AG09319 (cell line): ENCODE results near the gene ZNF211.

ENCODE experiments used
- DNase-seq: peaks from one replicate; pipeline ENCODE4 v3.0.0-alpha.2; 2010; ENCODE audit warnings: low read depth; ENCODE audit errors: extremely low read depth
- TF ChIP-seq, protein P1 (sequence below): IDR thresholded peaks from 2 replicates; pipeline ENCODE4 v1.5.1; 2011; ENCODE audit warnings: low read depth, mild to moderate bottlenecking, inconsistent platforms, low read length, moderate library complexity

ZNF211 gene

DNA sequence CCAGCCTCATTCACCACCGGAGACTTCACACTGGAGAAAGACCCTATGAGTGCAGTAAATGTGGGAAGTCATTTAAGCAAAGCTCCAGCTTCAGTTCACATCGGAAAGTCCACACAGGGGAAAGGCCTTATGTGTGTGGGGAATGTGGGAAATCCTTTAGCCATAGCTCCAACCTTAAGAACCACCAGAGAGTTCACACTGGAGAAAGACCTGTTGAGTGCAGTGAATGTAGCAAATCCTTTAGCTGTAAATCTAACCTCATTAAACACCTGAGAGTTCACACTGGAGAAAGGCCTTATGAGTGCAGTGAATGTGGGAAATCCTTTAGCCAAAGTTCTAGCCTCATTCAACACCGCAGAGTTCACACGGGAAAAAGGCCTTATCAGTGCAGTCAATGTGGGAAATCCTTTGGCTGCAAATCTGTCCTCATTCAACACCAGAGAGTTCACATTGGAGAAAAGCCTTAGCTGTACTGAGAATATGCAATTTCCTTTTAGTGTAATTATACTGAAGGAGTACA lies 8.8 kb downstream of the ZNF211 start:
- TF ChIP-seq, protein P1, sequence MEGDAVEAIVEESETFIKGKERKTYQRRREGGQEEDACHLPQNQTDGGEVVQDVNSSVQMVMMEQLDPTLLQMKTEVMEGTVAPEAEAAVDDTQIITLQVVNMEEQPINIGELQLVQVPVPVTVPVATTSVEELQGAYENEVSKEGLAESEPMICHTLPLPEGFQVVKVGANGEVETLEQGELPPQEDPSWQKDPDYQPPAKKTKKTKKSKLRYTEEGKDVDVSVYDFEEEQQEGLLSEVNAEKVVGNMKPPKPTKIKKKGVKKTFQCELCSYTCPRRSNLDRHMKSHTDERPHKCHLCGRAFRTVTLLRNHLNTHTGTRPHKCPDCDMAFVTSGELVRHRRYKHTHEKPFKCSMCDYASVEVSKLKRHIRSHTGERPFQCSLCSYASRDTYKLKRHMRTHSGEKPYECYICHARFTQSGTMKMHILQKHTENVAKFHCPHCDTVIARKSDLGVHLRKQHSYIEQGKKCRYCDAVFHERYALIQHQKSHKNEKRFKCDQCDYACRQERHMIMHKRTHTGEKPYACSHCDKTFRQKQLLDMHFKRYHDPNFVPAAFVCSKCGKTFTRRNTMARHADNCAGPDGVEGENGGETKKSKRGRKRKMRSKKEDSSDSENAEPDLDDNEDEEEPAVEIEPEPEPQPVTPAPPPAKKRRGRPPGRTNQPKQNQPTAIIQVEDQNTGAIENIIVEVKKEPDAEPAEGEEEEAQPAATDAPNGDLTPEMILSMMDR, result no peak

DNA sequence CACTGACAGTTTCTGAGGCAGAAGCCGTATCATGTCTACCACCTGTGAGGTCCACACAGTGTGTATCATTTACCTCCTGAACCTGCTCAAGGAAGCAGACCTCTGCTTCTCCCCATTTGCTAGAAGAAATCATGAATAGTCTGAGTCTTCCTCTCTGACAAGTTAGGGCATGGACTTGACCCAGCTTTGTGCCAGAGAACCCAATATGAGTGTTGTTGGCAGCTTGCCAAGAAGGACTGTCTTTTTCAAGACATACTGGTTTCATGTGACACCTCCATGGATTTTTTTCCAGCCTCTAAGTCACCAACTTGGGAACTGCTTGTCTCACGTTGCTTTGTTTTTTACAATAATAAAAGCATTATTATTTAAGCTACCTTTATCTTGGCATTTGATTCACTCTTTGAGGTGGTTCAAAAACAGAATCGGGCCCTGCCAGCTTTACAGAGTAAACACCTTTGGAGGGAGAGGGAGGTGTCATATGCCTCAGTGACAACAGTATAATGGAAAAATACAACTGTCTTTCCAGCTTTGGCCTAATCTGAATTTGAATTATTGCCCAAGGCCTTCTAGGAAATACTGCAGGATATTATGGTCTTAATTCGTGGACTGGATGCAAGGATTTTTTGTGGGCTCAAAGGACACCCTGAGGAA lies 9.6 kb downstream of the ZNF211 start:
- TF ChIP-seq, protein P1, result no peak
- DNase-seq, result no peak

More for the DNA sequence above, 8.8 kb downstream of the ZNF211 start:
- DNase-seq, result no peak

DNA sequence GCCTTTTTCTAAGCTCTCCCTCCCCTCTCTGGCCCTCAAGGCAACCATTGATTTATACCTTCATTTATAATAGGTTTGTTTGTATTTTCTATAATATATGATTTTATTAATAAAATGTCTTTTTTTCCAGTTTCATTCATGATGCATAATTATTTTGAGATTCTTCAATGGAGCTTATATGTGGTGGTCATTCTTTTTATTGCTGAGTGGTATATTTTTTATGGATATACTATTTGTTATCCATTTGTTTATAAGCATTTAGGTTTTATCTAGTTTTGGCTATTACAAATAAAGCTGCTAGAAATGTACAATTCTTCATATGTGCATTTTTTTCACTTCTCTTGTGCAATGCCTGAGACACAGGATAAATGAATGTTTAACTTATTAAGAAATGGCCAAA lies 10.8 kb downstream of the ZNF211 start:
- DNase-seq, result no peak
- TF ChIP-seq, protein P1, result no peak

DNA sequence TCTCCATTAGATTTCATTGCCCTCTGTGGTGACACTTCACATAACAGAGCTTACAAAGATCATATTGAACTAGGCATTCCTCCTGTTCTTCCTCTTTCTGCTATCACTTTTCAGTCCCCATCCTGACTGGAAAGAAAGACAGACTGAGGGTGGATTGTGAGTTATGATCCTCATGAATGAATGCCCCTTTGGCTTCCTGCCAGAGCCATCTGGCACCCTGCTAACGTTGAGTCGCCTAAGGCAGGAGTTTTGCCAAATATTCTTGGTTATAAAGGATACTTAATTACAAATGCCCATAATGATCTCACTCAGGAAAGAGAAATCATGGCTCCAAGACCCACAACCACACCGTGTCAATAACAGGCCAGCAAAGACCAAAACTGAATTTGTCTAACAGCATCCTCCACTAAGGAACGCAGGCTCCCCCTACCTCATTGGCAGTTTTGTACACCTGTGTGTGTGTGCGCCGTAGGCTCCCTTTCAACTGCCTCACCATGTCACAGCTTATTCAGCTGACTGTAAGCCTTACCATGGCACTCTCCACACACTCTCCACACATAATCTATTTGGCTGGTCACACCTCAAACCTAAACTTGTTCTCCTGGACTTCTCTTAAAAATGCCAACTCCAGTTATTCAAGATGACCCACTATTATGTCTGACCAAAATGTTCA lies 15.5 kb downstream of the ZNF211 start:
- TF ChIP-seq, protein P1, result no peak
- no peak for DNase-seq

DNA sequence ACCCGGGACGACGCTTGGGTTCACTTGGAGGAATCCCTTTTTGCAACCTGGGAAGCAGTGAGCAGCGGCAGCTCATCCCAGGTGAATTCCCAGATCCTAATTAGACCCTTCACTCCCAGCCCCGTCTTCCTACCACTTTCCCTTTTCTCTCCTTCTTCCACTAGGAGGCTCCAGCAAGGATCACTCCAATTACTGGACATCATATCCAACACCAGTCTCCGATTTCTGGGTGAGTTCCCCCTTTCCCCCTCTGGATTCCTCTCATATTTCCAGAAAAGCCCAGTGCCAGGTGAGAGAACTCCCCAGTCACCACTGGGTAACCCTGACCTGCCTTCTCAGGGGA lies 18.7 kb downstream of the ZNF211 start:
- TF ChIP-seq, protein P1, result no peak
- no peak for DNase-seq

DNA sequence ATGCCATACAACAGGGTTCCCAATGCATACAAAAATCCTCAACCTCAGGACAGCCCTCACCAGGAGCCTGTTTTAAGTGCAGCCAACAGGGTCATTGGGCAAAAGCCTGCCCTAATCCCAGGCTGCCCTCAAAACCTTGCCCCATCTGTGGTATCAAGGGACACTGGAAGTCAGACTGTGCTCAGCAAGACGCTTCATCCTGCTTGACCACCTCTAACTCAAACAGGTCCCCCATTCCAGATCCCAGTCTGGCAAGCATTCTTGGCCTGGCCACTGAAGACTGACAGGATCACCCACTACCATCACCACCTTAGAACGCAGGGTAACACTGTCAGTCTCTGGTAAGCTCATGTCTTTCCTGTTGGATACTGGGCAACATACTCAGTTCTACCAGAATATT lies 20.7 kb downstream of the ZNF211 start:
- DNase-seq, result no peak

DNA sequence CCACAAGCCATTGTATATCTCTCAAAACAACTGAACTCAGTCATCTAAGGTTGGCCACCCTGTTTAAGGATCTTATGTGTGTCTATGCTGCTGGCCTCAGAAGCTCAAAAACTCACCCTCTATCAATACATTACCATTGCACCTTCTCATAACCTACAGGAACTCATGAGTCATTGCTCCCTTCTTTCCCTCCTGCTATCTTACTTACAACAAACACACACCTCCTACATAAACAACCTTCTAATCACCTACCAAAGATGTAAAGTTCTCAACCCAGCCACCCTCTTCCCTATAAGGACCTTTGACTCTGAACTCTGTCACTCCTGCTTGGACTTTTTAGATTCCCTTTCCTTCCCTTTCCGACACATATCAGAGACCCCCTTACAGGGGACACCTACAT lies 22.5 kb downstream of the ZNF211 start:
- TF ChIP-seq, protein P1, result no peak
- DNase-seq, result no peak

More for the DNA sequence above, 20.7 kb downstream of the ZNF211 start:
- TF ChIP-seq, protein P1, result no peak
